Measurements from ENCODE around the gene AGPAT4.

Gene AGPAT4

GRCh38 chr6:161162722-161163121, 111.1 kb downstream of the AGPAT4 start:
- no peak for DNase-seq

- no peak for DNase-seq
Measured at GRCh38 chr6:161161889-161162624, 111.8 kb downstream of the AGPAT4 start.

- no peak for DNase-seq
Measured at GRCh38 chr6:161161121-161161520, 112.7 kb downstream of the AGPAT4 start.

GRCh38 chr6:161154796-161155335, 119.0 kb downstream of the AGPAT4 start:
- DNase-seq, result no peak

GRCh38 chr6:161153725-161154124, 120.1 kb downstream of the AGPAT4 start:
- DNase-seq, result no peak

GRCh38 chr6:161152907-161153662, 120.8 kb downstream of the AGPAT4 start:
- DNase-seq, result no peak

- DNase-seq, result no peak
Measured at GRCh38 chr6:161152527-161152862, 121.4 kb downstream of the AGPAT4 start.

- no peak for DNase-seq
Measured at GRCh38 chr6:161151660-161152526, 122.0 kb downstream of the AGPAT4 start.

- DNase-seq, result no peak
Measured at GRCh38 chr6:161151059-161151645, 122.7 kb downstream of the AGPAT4 start.

GRCh38 chr6:161150566-161150965, 123.3 kb downstream of the AGPAT4 start:
- no peak for DNase-seq

- no peak for DNase-seq
Measured at GRCh38 chr6:161150136-161150535, 123.7 kb downstream of the AGPAT4 start.

GRCh38 chr6:161143663-161144430, 130.0 kb downstream of the AGPAT4 start:
- DNase-seq, result no peak

- no peak for DNase-seq
Measured at GRCh38 chr6:161142957-161143296, 130.9 kb downstream of the AGPAT4 start.

- DNase-seq, result no peak
Measured at GRCh38 chr6:161141173-161141572, 132.7 kb downstream of the AGPAT4 start.

- no peak for DNase-seq
Measured at GRCh38 chr6:161140554-161140875, 133.3 kb downstream of the AGPAT4 start.

GRCh38 chr6:161139766-161140553, 133.9 kb downstream of the AGPAT4 start:
- DNase-seq, result no peak

- no peak for DNase-seq
Measured at GRCh38 chr6:161139304-161139765, 134.5 kb downstream of the AGPAT4 start.

- DNase-seq, result no peak
Measured at GRCh38 chr6:161138543-161139303, 135.1 kb downstream of the AGPAT4 start.

- DNase-seq, result no peak
Measured at GRCh38 chr6:161137839-161138542, 135.9 kb downstream of the AGPAT4 start.

- no peak for DNase-seq
Measured at GRCh38 chr6:161137320-161137719, 136.5 kb downstream of the AGPAT4 start.

Measured in SIG-M5 (cell line).